Measurements from ENCODE around the gene CLCN7.

DNA sequence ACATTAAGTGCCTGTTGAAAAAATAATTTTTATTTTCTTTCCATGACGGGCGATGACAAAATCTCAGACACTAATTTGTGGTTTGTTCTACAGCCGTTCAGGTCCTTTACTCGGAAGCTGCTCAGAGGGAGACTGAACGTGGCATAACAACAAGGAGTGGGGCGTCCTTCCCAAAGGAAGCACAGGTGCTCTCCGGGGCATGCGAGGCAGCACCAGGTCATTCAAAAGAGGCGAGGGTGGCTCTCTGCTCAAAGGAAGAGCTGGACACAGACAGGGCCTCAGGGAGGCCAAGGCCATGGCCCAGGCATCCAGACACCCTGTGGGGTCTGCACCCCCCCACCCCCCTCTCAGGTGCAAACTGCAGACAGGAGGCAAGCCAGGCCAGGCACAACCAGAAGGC lies 76.5 kb downstream of the CLCN7 start:
- TF ChIP-seq, protein P1, sequence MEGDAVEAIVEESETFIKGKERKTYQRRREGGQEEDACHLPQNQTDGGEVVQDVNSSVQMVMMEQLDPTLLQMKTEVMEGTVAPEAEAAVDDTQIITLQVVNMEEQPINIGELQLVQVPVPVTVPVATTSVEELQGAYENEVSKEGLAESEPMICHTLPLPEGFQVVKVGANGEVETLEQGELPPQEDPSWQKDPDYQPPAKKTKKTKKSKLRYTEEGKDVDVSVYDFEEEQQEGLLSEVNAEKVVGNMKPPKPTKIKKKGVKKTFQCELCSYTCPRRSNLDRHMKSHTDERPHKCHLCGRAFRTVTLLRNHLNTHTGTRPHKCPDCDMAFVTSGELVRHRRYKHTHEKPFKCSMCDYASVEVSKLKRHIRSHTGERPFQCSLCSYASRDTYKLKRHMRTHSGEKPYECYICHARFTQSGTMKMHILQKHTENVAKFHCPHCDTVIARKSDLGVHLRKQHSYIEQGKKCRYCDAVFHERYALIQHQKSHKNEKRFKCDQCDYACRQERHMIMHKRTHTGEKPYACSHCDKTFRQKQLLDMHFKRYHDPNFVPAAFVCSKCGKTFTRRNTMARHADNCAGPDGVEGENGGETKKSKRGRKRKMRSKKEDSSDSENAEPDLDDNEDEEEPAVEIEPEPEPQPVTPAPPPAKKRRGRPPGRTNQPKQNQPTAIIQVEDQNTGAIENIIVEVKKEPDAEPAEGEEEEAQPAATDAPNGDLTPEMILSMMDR (IDR thresholded peaks at IDR 0.05; ENCODE audit: control extremely low read depth in 1 of 3, insufficient read depth in 1 of 3, low read depth in 1 of 3, low read length in 3 of 3), result no peak
- TF ChIP-seq TCF12 (IDR thresholded peaks at IDR 0.05; ENCODE audit: low read depth, low read length), result no peak
